Effector memory CD4-positive, alpha-beta T cell (primary cell): Measurements from ENCODE around the gene MGLL.

Experiments
- DNase-seq, 3 donors: peaks; one replicate each; pipeline ENCODE4 v3.0.0-alpha.2; 2020
- H3K27ac ChIP-seq: 2 replicates; pipeline ENCODE4 v1.7.0; 2013; ENCODE audit warnings: mild to moderate bottlenecking, low read length, moderate library complexity; ENCODE audit not compliant: insufficient read depth, poor library complexity, severe bottlenecking
- H3K27me3 ChIP-seq: replicated peaks from 2 replicates; pipeline ENCODE4 v1.7.0; 2013; ENCODE audit warnings: mild to moderate bottlenecking, low read length; ENCODE audit not compliant: insufficient read depth, control insufficient read depth, poor library complexity, severe bottlenecking
- H3K36me3 ChIP-seq: 2 replicates; pipeline ENCODE4 v1.7.0; 2013; ENCODE audit warnings: mild to moderate bottlenecking, low read length, moderate library complexity; ENCODE audit not compliant: control insufficient read depth, insufficient read depth
- H3K4me1 ChIP-seq: 2 replicates; pipeline ENCODE4 v1.7.0; 2013; ENCODE audit warnings: low read length, mild to moderate bottlenecking; ENCODE audit not compliant: control insufficient read depth, insufficient read depth, poor library complexity, severe bottlenecking
- H3K4me3 ChIP-seq: 2 replicates; pipeline ENCODE4 v1.7.0; 2013; ENCODE audit warnings: low read length, low read depth, mild to moderate bottlenecking; ENCODE audit not compliant: insufficient read depth, poor library complexity, severe bottlenecking
- H3K9me3 ChIP-seq: 2 replicates; pipeline ENCODE4 v1.7.0; 2013; ENCODE audit warnings: mild to moderate bottlenecking, low read length, moderate library complexity; ENCODE audit not compliant: control insufficient read depth

MGLL gene

DNA sequence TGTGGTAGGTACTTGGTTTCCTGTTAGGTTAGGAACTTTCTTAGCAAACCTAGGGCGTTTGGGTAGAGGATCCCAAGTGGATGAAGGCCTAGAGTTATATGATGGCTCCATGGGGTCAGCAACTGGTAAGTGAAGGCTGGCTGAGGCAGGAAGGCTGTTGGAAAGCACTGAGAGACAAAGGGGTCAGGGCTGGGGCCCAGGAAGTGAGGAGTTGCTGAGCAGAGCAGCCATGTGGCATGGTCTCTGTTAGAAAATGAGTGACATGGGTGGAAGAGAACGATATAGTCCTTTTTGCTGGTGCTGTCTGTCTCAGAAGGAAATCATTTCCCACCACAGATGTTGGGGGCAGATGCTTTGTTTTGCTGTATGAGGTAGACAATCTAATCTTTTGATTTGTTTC, 34.5 kb upstream of the MGLL start:
- Histone ChIP-seq H3K27ac (no peak overlapping the region), H3K27me3 (no peaks in the 10 kb centered on the region), H3K4me1 (no peaks in the 10 kb centered on the region), H3K9me3 (no peaks in the 10 kb centered on the region), H3K4me3 (no peak overlapping the region), H3K36me3 (no peaks in the 10 kb centered on the region)
- no peak for DNase-seq

- Histone ChIP-seq H3K27me3 (no peaks in the 10 kb centered on the region), H3K4me1 (no peaks in the 10 kb centered on the region), H3K4me3 (no peak overlapping the region), H3K9me3 (no peaks in the 10 kb centered on the region), H3K27ac (no peak overlapping the region), H3K36me3 (no peaks in the 10 kb centered on the region)
- DNase-seq: no peak
Observed at GRCh38 chr3:127855246-127855645, 32.9 kb upstream of the MGLL start.

GRCh38 chr3:127853681-127854080, 31.4 kb upstream of the MGLL start:
- H3K4me1 ChIP-seq: no peaks in the 10 kb centered on the region
- DNase-seq: no peak
- no peaks in the 10 kb centered on the region for H3K27me3 ChIP-seq
- H3K4me3 ChIP-seq: no peak overlapping the region
- no peaks in the 10 kb centered on the region for H3K36me3 ChIP-seq
- H3K27ac ChIP-seq: no peak overlapping the region
- no peaks in the 10 kb centered on the region for H3K9me3 ChIP-seq

DNA sequence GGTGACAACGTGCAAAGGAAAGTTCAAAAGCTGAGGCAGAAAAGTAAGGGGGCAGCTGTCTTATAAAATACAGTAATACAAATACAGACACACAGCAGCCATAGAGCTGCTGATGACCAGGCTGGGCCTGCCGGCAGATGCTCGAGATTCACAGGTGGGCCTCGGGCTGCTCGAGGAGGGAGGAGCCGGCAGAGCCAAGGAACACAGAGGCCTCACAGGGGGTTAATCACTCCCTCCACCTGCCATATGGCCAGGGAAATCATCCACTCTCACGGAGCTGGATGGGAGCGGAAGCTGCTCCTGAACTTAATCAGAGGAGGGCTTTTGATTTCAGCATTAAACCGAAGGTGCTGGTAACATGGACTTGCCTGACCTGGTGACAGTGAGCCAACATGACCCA, 29.6 kb upstream of the MGLL start:
- H3K4me1 ChIP-seq: no peaks in the 10 kb centered on the region
- no peak overlapping the region for H3K4me3 ChIP-seq
- DNase-seq: no peak
- no peak overlapping the region for H3K27ac ChIP-seq
- H3K36me3 ChIP-seq: no peaks in the 10 kb centered on the region
- H3K27me3 ChIP-seq: no peaks in the 10 kb centered on the region
- no peaks in the 10 kb centered on the region for H3K9me3 ChIP-seq

- DNase-seq: no peak
- H3K4me3 ChIP-seq: no peak overlapping the region
- no peak overlapping the region for H3K27ac ChIP-seq
- no peaks in the 10 kb centered on the region for H3K4me1 ChIP-seq
- H3K9me3 ChIP-seq: no peaks in the 10 kb centered on the region
- H3K27me3 ChIP-seq: no peaks in the 10 kb centered on the region
- H3K36me3 ChIP-seq: no peaks in the 10 kb centered on the region
Observed at GRCh38 chr3:127849368-127849767, 27.1 kb upstream of the MGLL start.

- Histone ChIP-seq H3K4me3 (no peak overlapping the region), H3K27ac (no peak overlapping the region), H3K9me3 (no peaks in the 10 kb centered on the region), H3K36me3 (no peaks in the 10 kb centered on the region), H3K27me3 (no peaks in the 10 kb centered on the region), H3K4me1 (no peaks in the 10 kb centered on the region)
- DNase-seq: no peak
Observed at GRCh38 chr3:127848131-127849129, 26.1 kb upstream of the MGLL start.

- no peaks in the 10 kb centered on the region for H3K9me3 ChIP-seq
- no peak overlapping the region for H3K4me3 ChIP-seq
- H3K36me3 ChIP-seq: no peaks in the 10 kb centered on the region
- DNase-seq: no peak
- no peaks in the 10 kb centered on the region for H3K27me3 ChIP-seq
- no peak overlapping the region for H3K27ac ChIP-seq
- no peaks in the 10 kb centered on the region for H3K4me1 ChIP-seq
Observed at GRCh38 chr3:127847236-127847720, 25.0 kb upstream of the MGLL start.

DNA sequence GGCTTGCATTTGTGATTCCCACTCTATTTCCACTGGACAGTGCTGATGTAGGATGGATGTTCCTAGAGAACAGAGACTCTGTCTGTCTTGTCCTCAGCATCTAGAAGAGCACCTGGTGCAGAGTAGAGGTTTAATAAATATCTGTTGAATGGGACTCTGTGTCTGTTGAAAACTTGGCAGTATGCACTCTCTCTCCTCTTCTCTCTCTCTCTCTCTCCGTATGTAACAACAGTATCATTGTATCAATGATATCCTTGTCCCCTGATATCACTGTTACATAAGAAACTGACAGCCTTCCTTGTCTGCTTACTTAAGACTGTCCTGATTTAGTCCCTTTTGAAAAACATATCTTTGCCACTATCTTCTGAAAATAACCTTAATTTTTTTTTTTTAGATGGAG, 24.3 kb upstream of the MGLL start:
- Histone ChIP-seq H3K27ac (no peak overlapping the region), H3K36me3 (no peaks in the 10 kb centered on the region), H3K27me3 (no peaks in the 10 kb centered on the region), H3K4me3 (no peak overlapping the region), H3K9me3 (no peaks in the 10 kb centered on the region), H3K4me1 (no peaks in the 10 kb centered on the region)
- DNase-seq: no peak

DNA sequence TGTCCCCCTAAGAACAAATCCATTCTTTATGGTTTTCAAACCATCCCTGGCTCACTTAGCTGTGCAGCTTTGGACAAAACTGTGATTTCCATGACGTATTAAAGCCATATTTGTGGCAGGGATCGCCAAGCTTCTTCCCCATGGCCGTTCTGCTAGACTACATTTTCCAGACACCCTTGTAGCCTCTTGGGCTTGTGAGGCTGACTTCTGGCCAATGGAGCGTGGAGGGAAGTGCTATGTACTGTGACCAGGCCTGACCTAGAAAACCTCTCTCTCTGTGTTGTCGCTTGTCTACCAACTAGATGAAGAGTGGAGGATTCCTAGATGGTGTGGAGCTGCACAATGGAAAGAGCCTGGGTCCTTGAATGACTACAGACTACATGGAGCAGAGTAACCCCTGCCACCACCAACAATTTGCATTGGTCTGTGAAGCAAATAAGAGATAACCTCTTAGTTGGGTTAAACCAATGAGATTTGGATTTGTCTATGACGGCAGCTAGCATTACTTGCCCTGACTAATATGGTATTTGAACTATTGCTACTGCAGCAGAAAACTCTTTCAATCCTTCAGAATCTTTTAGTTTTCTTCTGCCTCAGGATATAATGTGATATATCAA, 22.1 kb upstream of the MGLL start:
- Histone ChIP-seq H3K27ac (no peak overlapping the region), H3K9me3 (no peaks in the 10 kb centered on the region), H3K4me3 (no peak overlapping the region), H3K27me3 (no peaks in the 10 kb centered on the region), H3K36me3 (no peaks in the 10 kb centered on the region), H3K4me1 (no peaks in the 10 kb centered on the region)
- no peak for DNase-seq

GRCh38 chr3:127840671-127841070, 18.4 kb upstream of the MGLL start:
- H3K9me3 ChIP-seq: no peaks in the 10 kb centered on the region
- H3K36me3 ChIP-seq: no peaks in the 10 kb centered on the region
- H3K4me1 ChIP-seq: no peaks in the 10 kb centered on the region
- no peak for DNase-seq
- H3K4me3 ChIP-seq: no peak overlapping the region
- H3K27me3 ChIP-seq: no peaks in the 10 kb centered on the region
- no peak overlapping the region for H3K27ac ChIP-seq
